Nephron progenitor cell (in vitro differentiated cells): ENCODE measurements around the gene PTGDS.

ENCODE experiments used
- DNase-seq: peaks from one replicate; pipeline ENCODE4 v3.0.0; 2021
- H3K27ac Mint-ChIP-seq: 2 replicates; pipeline ENCODE4 v1.8.0; 2021; ENCODE audit warnings: mild to moderate bottlenecking, moderate library complexity, mixed read lengths
- H3K27me3 Mint-ChIP-seq: 2 replicates; pipeline ENCODE4 v1.8.0; 2021; ENCODE audit warnings: mild to moderate bottlenecking, low read depth, mixed read lengths; ENCODE audit not compliant: poor library complexity
- H3K36me3 Mint-ChIP-seq: 2 replicates; pipeline ENCODE4 v1.8.0; 2021; ENCODE audit warnings: low read depth, mixed read lengths
- H3K4me1 Mint-ChIP-seq: 2 replicates; pipeline ENCODE4 v1.8.0; 2021; ENCODE audit warnings: mixed read lengths
- H3K4me3 Mint-ChIP-seq: 2 replicates; pipeline ENCODE4 v1.8.0; 2021; ENCODE audit warnings: mild to moderate bottlenecking, moderate library complexity, mixed read lengths
- H3K9me3 Mint-ChIP-seq: 2 replicates; pipeline ENCODE4 v1.8.0; 2021; ENCODE audit warnings: mild to moderate bottlenecking, moderate library complexity, mixed read lengths
- TF ChIP-seq, protein P1 (sequence below): fragments of 200-600 bp; sonication (generic); IDR thresholded peaks from 2 replicates; pipeline ENCODE4 v1.5.0; 2021; ENCODE audit warnings: antibody characterized with exemption

Gene PTGDS

GRCh38 chr9:136997371-136997770, 20.1 kb downstream of the PTGDS start:
- no peak overlapping the region for H3K4me3 Mint-ChIP-seq

GRCh38 chr9:136997830-136998234, 20.5 kb downstream of the PTGDS start:
- H3K27ac Mint-ChIP-seq: no peak overlapping the region
- H3K4me3 Mint-ChIP-seq: no peak overlapping the region
- TF ChIP-seq, protein P1, sequence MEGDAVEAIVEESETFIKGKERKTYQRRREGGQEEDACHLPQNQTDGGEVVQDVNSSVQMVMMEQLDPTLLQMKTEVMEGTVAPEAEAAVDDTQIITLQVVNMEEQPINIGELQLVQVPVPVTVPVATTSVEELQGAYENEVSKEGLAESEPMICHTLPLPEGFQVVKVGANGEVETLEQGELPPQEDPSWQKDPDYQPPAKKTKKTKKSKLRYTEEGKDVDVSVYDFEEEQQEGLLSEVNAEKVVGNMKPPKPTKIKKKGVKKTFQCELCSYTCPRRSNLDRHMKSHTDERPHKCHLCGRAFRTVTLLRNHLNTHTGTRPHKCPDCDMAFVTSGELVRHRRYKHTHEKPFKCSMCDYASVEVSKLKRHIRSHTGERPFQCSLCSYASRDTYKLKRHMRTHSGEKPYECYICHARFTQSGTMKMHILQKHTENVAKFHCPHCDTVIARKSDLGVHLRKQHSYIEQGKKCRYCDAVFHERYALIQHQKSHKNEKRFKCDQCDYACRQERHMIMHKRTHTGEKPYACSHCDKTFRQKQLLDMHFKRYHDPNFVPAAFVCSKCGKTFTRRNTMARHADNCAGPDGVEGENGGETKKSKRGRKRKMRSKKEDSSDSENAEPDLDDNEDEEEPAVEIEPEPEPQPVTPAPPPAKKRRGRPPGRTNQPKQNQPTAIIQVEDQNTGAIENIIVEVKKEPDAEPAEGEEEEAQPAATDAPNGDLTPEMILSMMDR: no peak
- no peak for DNase-seq
- H3K27me3 Mint-ChIP-seq: peaks cover 25% of the 10 kb centered on the region
- no peaks in the 10 kb centered on the region for H3K9me3 Mint-ChIP-seq
- H3K36me3 Mint-ChIP-seq: no peaks in the 10 kb centered on the region
- peaks cover 25% of the 10 kb centered on the region for H3K4me1 Mint-ChIP-seq

More at GRCh38 chr9:136997371-136997770, 20.1 kb downstream of the PTGDS start:
- Mint-ChIP-seq H3K27me3 (peaks cover 23% of the 10 kb centered on the region), H3K36me3 (no peaks in the 10 kb centered on the region), H3K4me1 (peaks cover 25% of the 10 kb centered on the region), H3K9me3 (no peaks in the 10 kb centered on the region), H3K27ac (no peak overlapping the region)
- no peak for DNase-seq
- TF ChIP-seq, protein P1: no peak

DNA sequence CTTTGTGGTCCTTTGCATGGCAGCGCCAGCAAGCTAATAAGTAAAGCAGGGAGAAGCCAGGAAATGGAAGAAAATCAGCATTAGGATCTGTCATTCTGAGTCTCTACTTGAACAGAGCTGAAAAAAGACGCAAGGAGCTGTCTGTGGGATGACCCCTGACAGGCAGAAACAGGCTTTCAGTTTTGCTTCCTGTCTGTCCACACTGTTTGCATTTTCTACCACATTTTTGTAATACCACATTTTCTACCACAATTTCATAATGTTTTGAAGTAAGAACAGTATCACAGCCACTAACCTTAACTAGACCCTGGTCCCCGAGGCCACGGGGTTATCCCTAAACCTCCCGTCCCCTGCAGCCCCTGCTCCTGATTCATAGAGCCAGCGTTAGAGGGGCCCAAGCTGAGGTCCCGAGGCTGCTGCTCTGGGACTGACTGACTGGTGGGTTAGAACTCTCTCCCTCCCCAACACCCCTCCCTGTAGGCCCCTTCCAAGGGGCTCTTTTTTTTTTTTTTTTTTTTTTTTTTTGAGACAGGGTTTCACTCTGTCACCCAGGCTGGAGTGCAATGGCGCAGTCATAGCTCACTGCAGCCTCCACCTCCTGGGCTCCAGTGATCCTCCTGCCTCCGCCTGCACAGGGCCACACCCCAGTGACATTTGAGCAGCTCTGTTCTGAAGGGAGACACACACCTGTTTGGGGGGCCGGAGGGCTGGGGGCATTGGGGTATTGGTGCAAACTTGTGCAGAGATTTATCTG, 23.1 kb downstream of the PTGDS start:
- Mint-ChIP-seq H3K4me1 (peaks cover 25% of the 10 kb centered on the region), H3K9me3 (peaks cover 11% of the 10 kb centered on the region), H3K27ac (no peak overlapping the region), H3K4me3 (no peak overlapping the region), H3K36me3 (no peaks in the 10 kb centered on the region), H3K27me3 (peaks cover 27% of the 10 kb centered on the region)
- no peak for DNase-seq
- TF ChIP-seq, protein P1: no peak

DNA sequence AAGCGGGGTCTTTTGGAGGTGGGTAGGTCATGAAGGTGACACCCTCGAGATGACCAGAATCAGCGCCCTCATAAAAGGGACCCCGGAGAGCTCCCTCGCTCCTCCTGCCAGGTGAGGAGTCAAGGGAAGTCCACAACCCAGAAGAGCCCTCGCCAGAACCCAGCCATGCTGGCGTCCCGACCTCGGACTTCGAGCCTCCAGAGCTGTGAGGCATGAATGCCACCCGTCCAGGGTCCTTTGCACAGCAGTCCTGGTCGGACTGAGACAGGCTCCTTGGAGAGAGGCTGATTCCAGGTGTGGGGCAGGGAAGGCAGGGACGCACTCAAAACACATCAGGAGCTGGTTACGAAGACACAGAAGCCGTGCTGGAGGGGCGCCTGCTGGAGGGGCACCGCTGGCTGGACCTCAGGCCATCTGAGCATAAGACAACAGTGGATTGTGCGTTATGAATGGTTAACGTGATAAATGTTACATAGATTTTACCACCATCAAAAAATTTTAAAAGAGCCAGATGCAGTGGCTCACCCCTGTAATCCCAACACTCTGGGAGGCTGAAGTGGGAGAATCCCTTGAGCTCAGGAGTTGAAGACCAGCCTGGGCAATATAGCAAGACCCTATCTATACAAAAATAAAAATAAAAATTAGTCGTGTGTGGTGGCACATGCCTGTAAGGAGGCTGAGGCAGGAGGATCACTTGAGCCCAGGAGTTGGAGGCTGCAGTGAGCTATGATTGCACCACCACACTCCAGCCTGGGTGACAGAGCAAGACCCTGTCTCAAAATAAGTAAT, 24.7 kb downstream of the PTGDS start:
- no peak for DNase-seq
- Mint-ChIP-seq H3K4me3 (no peak overlapping the region), H3K27ac (no peak overlapping the region), H3K36me3 (no peaks in the 10 kb centered on the region), H3K27me3 (peaks cover 27% of the 10 kb centered on the region), H3K4me1 (peaks cover 20% of the 10 kb centered on the region), H3K9me3 (peaks cover 24% of the 10 kb centered on the region)
- TF ChIP-seq, protein P1: no peak

- H3K27me3 Mint-ChIP-seq: peaks cover 24% of the 10 kb centered on the region
- H3K4me3 Mint-ChIP-seq: no peak overlapping the region
- no peak overlapping the region for H3K27ac Mint-ChIP-seq
- TF ChIP-seq, protein P1: no peak
- peaks cover 24% of the 10 kb centered on the region for H3K9me3 Mint-ChIP-seq
- H3K4me1 Mint-ChIP-seq: peaks cover 18% of the 10 kb centered on the region
- H3K36me3 Mint-ChIP-seq: no peaks in the 10 kb centered on the region
- DNase-seq: no peak
These were observed 25.3 kb downstream of the PTGDS start for GRCh38 chr9:137002646-137003041.
